Measurements from ENCODE around the gene TANGO2. TPM values are rescaled to one million over a fixed set of nuclear protein-coding genes. Genes with fewer than 3 reads are reported as not detected.
A peak's percentile ranks its signal among the peaks of the same experiment; 100 is the strongest.

The TANGO2 gene
- polyA plus RNA-seq, 1 of the 3 experiments (the other 2 are of a cell fraction), result 20.7 TPM

- no peak for TF ChIP-seq REST (IDR thresholded peaks at IDR 0.05; ENCODE audit: low read depth, low read length)
- peak; percentile 36 for TF ChIP-seq RAD21 (IDR thresholded peaks at IDR 0.05; ENCODE audit: low read length)
- TF ChIP-seq SMC3 (IDR thresholded peaks at IDR 0.05; ENCODE audit: low read depth, low read length), result no peak
- TF ChIP-seq NFIC (IDR thresholded peaks at IDR 0.05; ENCODE audit: borderline replicate concordance), result no peak
- no peak for TF ChIP-seq FOSL2 (IDR thresholded peaks at IDR 0.05; ENCODE audit: borderline replicate concordance, low read depth)
- TF ChIP-seq FOXJ3 (CRISPR knock-in tag; IDR thresholded peaks at IDR 0.05), result no peak; the same call in none of the 2 replicates
- no peak for TF ChIP-seq NRF1 (IDR thresholded peaks at IDR 0.05; ENCODE audit: low read depth, low read length)
- TF ChIP-seq TAF1 (IDR thresholded peaks at IDR 0.05; ENCODE audit: borderline replicate concordance, low read depth, low read length), result no peak
- no peak for TF ChIP-seq RXRA (IDR thresholded peaks at IDR 0.05; ENCODE audit: borderline replicate concordance, low read depth)
Observed at GRCh38 chr22:20009582-20010306, 11.2 kb upstream of the TANGO2 start (continued).

- Histone ChIP-seq H3K4me3 (ENCODE audit: low read depth in 2 of 2, low read length in 1 of 2) (no peak overlapping the region), H3K27me3 (ENCODE audit: insufficient read depth) (no peaks in the 10 kb centered on the region), H3K9me3 (no peaks in the 10 kb centered on the region), H3K4me2 (no peak overlapping the region), H3K9me2 (no peaks in the 10 kb centered on the region), H2AFZ (ENCODE audit: low read depth) (no peak overlapping the region), H4K20me1 (ENCODE audit: insufficient read depth) (no peaks in the 10 kb centered on the region), H3K36me3 (replicated peaks in 1 of 2; ENCODE audit: control insufficient read depth in 1 of 2, insufficient read depth in 2 of 2, low read length in 1 of 2) (no peaks in the 10 kb centered on the region), H3K27ac (ENCODE audit: low read depth in 2 of 2, low read length in 1 of 2) (peak overlapping the region in 1 of 2 experiments; percentile 99; a peak in 2 of 4 replicates), H3F3A (replicated peaks; ENCODE audit: insufficient read depth) (peaks cover 5% of the 10 kb centered on the region), H3K79me2 (ENCODE audit: insufficient read depth) (no peaks in the 10 kb centered on the region), H3K9ac (no peak overlapping the region), H3K4me1 (ENCODE audit: control insufficient read depth in 1 of 2, insufficient read depth in 2 of 2, low read depth in 1 of 2, low read length in 1 of 2) (peaks cover 0 to 77% of the 10 kb centered on the region in 2 experiments; a peak in 2 of 4 replicates)
- CTCF ChIA-PET, result interaction anchor here (1.0 to 8.9 kb wide), 6 partner anchors 11 to 280 kb away, joined by 3 to 501 read pairs (median 39); partner anchors contain the start of gene TANGO2
- WGBS (ENCODE audit: low lambda C conversion rate), result 84% methylated on average over 13 of the region's 14 CpGs
- DNase-seq, result no peak
- no peak for TF ChIP-seq YY1 (IDR thresholded peaks at IDR 0.05; ENCODE audit: low read depth)
- no peak for TF ChIP-seq NRF1 (IDR thresholded peaks at IDR 0.05; ENCODE audit: low read depth, low read length)
- TF ChIP-seq FOXM1 (IDR thresholded peaks at IDR 0.05; ENCODE audit: low read depth), result no peak
- no peak; the same call in 1 of the 2 replicates for TF ChIP-seq MXI1 (IDR thresholded peaks at IDR 0.05; ENCODE audit: low read depth, low read length)
- TF ChIP-seq USF2 (IDR thresholded peaks at IDR 0.05; ENCODE audit: borderline replicate concordance, low read depth, low read length), result no peak
- POLR2A ChIA-PET, result interaction anchor here (0.7 to 2.6 kb wide), 5 partner anchors 12 to 41 kb away, joined by 3 to 9 read pairs (median 3); no protein-coding TSS in a partner anchor
Observed at GRCh38 chr22:20010307-20011122, 10.4 kb upstream of the TANGO2 start.
